HEK293 (cell line): ENCODE measurements around the gene AGXT2.

ENCODE experiments used
- CTCF ChIA-PET: fragments of 350-600 bp; formaldehyde crosslinking; extraction: SDS; loops from one replicate; lab custom pipeline; 2021; ENCODE audit warnings: antibody characterized with exemption; lab: Yijun Ruan, JAX
- POLR2A ChIA-PET: fragments of 300-600 bp; formaldehyde crosslinking; extraction: SDS; loops from one replicate; lab custom pipeline; 2020; ENCODE audit warnings: antibody characterized with exemption, inconsistent platforms; lab: Yijun Ruan, JAX
- H3K27ac ChIP-seq: fragments of 200-500 bp; sonication (Bioruptor generic); 2 replicates; pipeline ENCODE4 v1.5.1; 2014; ENCODE audit warnings: low read depth, low read length, control low read depth, inconsistent platforms; ENCODE audit errors: extremely low read depth
- H3K36me3 ChIP-seq, 2 experiments: fragments of 200-500 bp in 1 of 2; sonication (Bioruptor generic) in 1 of 2; 1 replicate in 1 of 2; 2 replicates in 1 of 2; pipeline ENCODE4 v1.5.1; 2014 to 2017; ENCODE audit warnings: inconsistent platforms in 2 of 2, low read length in 2 of 2; ENCODE audit not compliant: control insufficient read depth in 2 of 2, insufficient read depth in 1 of 2
- H3K4me1 ChIP-seq: fragments of 200-500 bp; sonication (Bioruptor generic); 2 replicates; pipeline ENCODE4 v1.5.1; 2014; ENCODE audit warnings: mild to moderate bottlenecking, low read length, inconsistent platforms; ENCODE audit not compliant: control insufficient read depth, insufficient read depth
- H3K4me3 ChIP-seq: 2 replicates; pipeline ENCODE4 v1.5.1; 2011; ENCODE audit warnings: low read depth, mild to moderate bottlenecking, control low read depth, low read length, moderate library complexity
- H3K9me3 ChIP-seq: fragments of 200-500 bp; sonication (Bioruptor generic); 2 replicates; pipeline ENCODE4 v1.5.1; 2014; ENCODE audit warnings: low read depth, low read length, inconsistent platforms; ENCODE audit not compliant: control insufficient read depth, insufficient read depth
- GLI4 ChIP-seq: fragments of 450-650 bp; formaldehyde crosslinking; IDR thresholded peaks from 2 replicates; pipeline ENCODE4 v1.5.1; 2016; ENCODE audit warnings: missing biosample characterization, missing genetic modification characterization
- KLF8 ChIP-seq: fragments of 450-650 bp; formaldehyde crosslinking; IDR thresholded peaks from 2 replicates; pipeline ENCODE4 v1.5.1; 2016; ENCODE audit warnings: missing biosample characterization, missing genetic modification characterization
- PBX3 ChIP-seq: sonication (generic); formaldehyde crosslinking; IDR thresholded peaks from 2 replicates; pipeline ENCODE4 v1.8.1; 2022; ENCODE audit warnings: mild to moderate bottlenecking, moderate library complexity, missing genetic modification reagents
- SCRT1 ChIP-seq: fragments of 450-650 bp; formaldehyde crosslinking; IDR thresholded peaks from 2 replicates; pipeline ENCODE4 v1.5.1; 2016; ENCODE audit warnings: missing biosample characterization, missing genetic modification characterization, borderline replicate concordance
- SETDB1 ChIP-seq: IDR thresholded peaks from one replicate; pipeline ENCODE4 v1.6.1; 2017; ENCODE audit warnings: mild to moderate bottlenecking, low read length, moderate library complexity, mixed read lengths; ENCODE audit not compliant: insufficient read length
- ZBTB8A ChIP-seq: fragments of 450-650 bp; formaldehyde crosslinking; IDR thresholded peaks from 2 replicates; pipeline ENCODE4 v1.5.1; 2016; ENCODE audit warnings: missing biosample characterization, missing genetic modification characterization
- ZNF121 ChIP-seq: fragments of 450-650 bp; formaldehyde crosslinking; IDR thresholded peaks from 2 replicates; pipeline ENCODE4 v1.5.1; 2016; ENCODE audit warnings: missing biosample characterization, missing genetic modification characterization
- ZNF133 ChIP-seq: fragments of 450-650 bp; formaldehyde crosslinking; IDR thresholded peaks from 2 replicates; pipeline ENCODE4 v1.5.1; 2016; ENCODE audit warnings: missing biosample characterization, missing genetic modification characterization
- ZNF221 ChIP-seq: fragments of 450-650 bp; formaldehyde crosslinking; IDR thresholded peaks from 2 replicates; pipeline ENCODE4 v1.5.1; 2017; ENCODE audit warnings: missing biosample characterization, missing genetic modification characterization, borderline replicate concordance
- ZNF223 ChIP-seq: fragments of 450-650 bp; formaldehyde crosslinking; IDR thresholded peaks from 2 replicates; pipeline ENCODE4 v1.5.1; 2016; ENCODE audit warnings: missing biosample characterization, missing genetic modification characterization
- ZNF335 ChIP-seq: fragments of 450-650 bp; formaldehyde crosslinking; conservative IDR thresholded peaks from 2 replicates; pipeline ENCODE4 v1.5.1; 2016; ENCODE audit warnings: missing biosample characterization, missing genetic modification characterization
- ZNF529 ChIP-seq: fragments of 450-650 bp; formaldehyde crosslinking; IDR thresholded peaks from 2 replicates; pipeline ENCODE4 v1.5.1; 2017; ENCODE audit warnings: missing genetic modification characterization, missing biosample characterization; ENCODE audit not compliant: insufficient replicate concordance
- ZNF558 ChIP-seq: fragments of 450-650 bp; formaldehyde crosslinking; IDR thresholded peaks from 2 replicates; pipeline ENCODE4 v1.5.1; 2016; ENCODE audit warnings: missing biosample characterization, missing genetic modification characterization
- ZNF639 ChIP-seq: fragments of 450-650 bp; formaldehyde crosslinking; IDR thresholded peaks from 2 replicates; pipeline ENCODE4 v1.5.1; 2016; ENCODE audit warnings: missing biosample characterization, missing genetic modification characterization
- ZNF704 ChIP-seq: fragments of 450-650 bp; formaldehyde crosslinking; IDR thresholded peaks from 2 replicates; pipeline ENCODE4 v1.5.1; 2016; ENCODE audit warnings: missing biosample characterization, missing genetic modification characterization
- ZNF747 ChIP-seq: fragments of 450-650 bp; formaldehyde crosslinking; IDR thresholded peaks from 2 replicates; pipeline ENCODE4 v1.5.1; 2016; ENCODE audit warnings: missing biosample characterization, missing genetic modification characterization
- ZNF76 ChIP-seq: fragments of 450-650 bp; formaldehyde crosslinking; IDR thresholded peaks from 2 replicates; pipeline ENCODE4; 2016; ENCODE audit warnings: low read depth, missing biosample characterization, missing genetic modification characterization, borderline replicate concordance
- ZNF785 ChIP-seq: fragments of 450-650 bp; formaldehyde crosslinking; IDR thresholded peaks from 2 replicates; pipeline ENCODE4 v1.5.1; 2016; ENCODE audit warnings: missing biosample characterization, missing genetic modification characterization
- TF ChIP-seq, protein P1 (sequence below): fragments of 450-650 bp; formaldehyde crosslinking; IDR thresholded peaks from 2 replicates; pipeline ENCODE4 v1.5.1; 2016; ENCODE audit warnings: missing biosample characterization, missing genetic modification characterization
- TF ChIP-seq, protein P2 (sequence below): fragments of 450-650 bp; formaldehyde crosslinking; IDR thresholded peaks from 2 replicates; pipeline ENCODE4 v1.5.1; 2016; ENCODE audit warnings: missing biosample characterization, missing genetic modification characterization, borderline replicate concordance

Gene AGXT2

DNA sequence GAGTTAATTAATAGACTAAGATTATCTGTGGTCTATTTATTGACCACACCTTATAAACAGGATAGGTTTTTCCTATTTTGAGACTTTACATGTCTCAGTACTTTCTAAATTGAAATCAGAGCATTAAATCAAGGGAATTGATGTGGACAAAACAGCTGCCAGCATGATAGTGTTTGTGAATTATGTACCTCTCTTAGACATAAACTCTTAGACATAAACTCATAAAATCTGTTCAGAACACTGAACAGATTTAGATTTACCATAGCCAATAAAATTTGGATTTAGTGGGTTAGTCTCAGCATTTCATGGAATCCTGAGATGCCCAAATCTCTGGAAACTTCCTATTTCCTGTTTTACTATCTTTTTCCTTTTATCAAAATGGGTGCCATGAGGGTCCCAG, 11.5 kb upstream of the AGXT2 start:
- TF ChIP-seq KLF8 (tag by site-specific recombination) (no peak), SETDB1 (no peak), ZNF785 (tag by site-specific recombination) (no peak), ZNF639 (no peak), ZNF747 (tag by site-specific recombination) (no peak), ZNF121 (no peak), ZNF558 (tag by site-specific recombination) (no peak), ZNF221 (no peak), PBX3 (CRISPR knock-in tag) (no peak), ZNF133 (tag by site-specific recombination) (no peak), ZBTB8A (tag by site-specific recombination) (no peak), ZNF76 (tag by site-specific recombination) (no peak), ZNF704 (tag by site-specific recombination) (no peak), SCRT1 (tag by site-specific recombination) (no peak), ZNF335 (tag by site-specific recombination) (no peak), GLI4 (tag by site-specific recombination) (no peak), ZNF223 (no peak)
- TF ChIP-seq, protein P1, sequence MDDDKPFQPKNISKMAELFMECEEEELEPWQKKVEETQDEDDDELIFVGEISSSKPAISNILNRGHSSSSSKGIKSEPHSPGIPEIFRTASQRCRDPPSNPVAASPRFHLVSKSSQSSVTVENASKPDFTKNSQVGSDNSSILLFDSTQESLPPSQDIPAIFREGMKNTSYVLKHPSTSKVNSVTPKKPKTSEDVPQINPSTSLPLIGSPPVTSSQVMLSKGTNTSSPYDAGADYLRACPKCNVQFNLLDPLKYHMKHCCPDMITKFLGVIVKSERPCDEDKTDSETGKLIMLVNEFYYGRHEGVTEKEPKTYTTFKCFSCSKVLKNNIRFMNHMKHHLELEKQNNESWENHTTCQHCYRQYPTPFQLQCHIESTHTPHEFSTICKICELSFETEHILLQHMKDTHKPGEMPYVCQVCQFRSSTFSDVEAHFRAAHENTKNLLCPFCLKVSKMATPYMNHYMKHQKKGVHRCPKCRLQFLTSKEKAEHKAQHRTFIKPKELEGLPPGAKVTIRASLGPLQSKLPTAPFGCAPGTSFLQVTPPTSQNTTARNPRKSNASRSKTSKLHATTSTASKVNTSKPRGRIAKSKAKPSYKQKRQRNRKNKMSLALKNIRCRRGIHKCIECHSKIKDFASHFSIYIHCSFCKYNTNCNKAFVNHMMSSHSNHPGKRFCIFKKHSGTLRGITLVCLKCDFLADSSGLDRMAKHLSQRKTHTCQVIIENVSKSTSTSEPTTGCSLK (tag by site-specific recombination): no peak
- no peaks in the 10 kb centered on the region for H3K9me3 ChIP-seq
- no peaks in the 10 kb centered on the region for H3K4me1 ChIP-seq
- no peaks in the 10 kb centered on the region for H3K36me3 ChIP-seq
- H3K27ac ChIP-seq: no peak overlapping the region
- no peak overlapping the region for H3K4me3 ChIP-seq
- ChIA-PET POLR2A (no interaction called here), CTCF (no interaction called here)

DNA sequence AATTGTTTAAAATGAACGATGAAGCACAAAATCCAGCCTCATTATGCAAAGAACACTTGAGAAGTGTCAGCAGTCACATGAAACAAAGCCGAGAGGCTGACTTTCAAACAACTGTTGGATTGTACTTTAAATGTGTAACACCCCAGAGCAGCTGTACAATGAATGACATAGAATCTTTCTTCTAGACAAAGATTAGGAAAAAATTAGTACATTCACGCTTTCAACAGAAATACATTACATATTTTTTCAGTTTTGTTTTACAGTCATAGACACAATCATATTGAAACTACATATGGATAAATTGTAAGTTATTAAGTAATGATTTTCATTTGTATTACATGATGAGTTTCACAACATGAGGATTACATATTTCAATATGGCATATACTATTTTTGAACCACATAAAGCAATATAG, 10.6 kb upstream of the AGXT2 start:
- no peak for TF ChIP-seq ZNF529 (tag by site-specific recombination)
- TF ChIP-seq, protein P2, sequence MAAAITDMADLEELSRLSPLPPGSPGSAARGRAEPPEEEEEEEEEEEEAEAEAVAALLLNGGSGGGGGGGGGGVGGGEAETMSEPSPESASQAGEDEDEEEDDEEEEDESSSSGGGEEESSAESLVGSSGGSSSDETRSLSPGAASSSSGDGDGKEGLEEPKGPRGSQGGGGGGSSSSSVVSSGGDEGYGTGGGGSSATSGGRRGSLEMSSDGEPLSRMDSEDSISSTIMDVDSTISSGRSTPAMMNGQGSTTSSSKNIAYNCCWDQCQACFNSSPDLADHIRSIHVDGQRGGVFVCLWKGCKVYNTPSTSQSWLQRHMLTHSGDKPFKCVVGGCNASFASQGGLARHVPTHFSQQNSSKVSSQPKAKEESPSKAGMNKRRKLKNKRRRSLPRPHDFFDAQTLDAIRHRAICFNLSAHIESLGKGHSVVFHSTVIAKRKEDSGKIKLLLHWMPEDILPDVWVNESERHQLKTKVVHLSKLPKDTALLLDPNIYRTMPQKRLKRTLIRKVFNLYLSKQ: no peak
- no peak overlapping the region for H3K27ac ChIP-seq
- no peaks in the 10 kb centered on the region for H3K4me1 ChIP-seq
- no peaks in the 10 kb centered on the region for H3K36me3 ChIP-seq
- POLR2A ChIA-PET: no interaction called here
- no peak overlapping the region for H3K4me3 ChIP-seq
- no peaks in the 10 kb centered on the region for H3K9me3 ChIP-seq
- CTCF ChIA-PET: interaction anchor here (0.6 kb wide), 2 partner anchors 59 to 123 kb away, joined by 3 read pairs; no protein-coding TSS in a partner anchor
